IPS-11a (cell line): ENCODE data around the gene NOL6.
"Not testable (repeated sequence)": the region's sequence is repeated elsewhere in the genome, so short reads cannot be mapped to it uniquely, and the experiment has no call there.

Experiments
- H3K4me3 ChIP-seq: one replicate; pipeline ENCODE4 v1.5.1; 2013; ENCODE audit warnings: low read depth, low read length, control low read depth

Gene NOL6, protein sequence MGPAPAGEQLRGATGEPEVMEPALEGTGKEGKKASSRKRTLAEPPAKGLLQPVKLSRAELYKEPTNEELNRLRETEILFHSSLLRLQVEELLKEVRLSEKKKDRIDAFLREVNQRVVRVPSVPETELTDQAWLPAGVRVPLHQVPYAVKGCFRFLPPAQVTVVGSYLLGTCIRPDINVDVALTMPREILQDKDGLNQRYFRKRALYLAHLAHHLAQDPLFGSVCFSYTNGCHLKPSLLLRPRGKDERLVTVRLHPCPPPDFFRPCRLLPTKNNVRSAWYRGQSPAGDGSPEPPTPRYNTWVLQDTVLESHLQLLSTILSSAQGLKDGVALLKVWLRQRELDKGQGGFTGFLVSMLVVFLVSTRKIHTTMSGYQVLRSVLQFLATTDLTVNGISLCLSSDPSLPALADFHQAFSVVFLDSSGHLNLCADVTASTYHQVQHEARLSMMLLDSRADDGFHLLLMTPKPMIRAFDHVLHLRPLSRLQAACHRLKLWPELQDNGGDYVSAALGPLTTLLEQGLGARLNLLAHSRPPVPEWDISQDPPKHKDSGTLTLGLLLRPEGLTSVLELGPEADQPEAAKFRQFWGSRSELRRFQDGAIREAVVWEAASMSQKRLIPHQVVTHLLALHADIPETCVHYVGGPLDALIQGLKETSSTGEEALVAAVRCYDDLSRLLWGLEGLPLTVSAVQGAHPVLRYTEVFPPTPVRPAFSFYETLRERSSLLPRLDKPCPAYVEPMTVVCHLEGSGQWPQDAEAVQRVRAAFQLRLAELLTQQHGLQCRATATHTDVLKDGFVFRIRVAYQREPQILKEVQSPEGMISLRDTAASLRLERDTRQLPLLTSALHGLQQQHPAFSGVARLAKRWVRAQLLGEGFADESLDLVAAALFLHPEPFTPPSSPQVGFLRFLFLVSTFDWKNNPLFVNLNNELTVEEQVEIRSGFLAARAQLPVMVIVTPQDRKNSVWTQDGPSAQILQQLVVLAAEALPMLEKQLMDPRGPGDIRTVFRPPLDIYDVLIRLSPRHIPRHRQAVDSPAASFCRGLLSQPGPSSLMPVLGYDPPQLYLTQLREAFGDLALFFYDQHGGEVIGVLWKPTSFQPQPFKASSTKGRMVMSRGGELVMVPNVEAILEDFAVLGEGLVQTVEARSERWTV

DNA sequence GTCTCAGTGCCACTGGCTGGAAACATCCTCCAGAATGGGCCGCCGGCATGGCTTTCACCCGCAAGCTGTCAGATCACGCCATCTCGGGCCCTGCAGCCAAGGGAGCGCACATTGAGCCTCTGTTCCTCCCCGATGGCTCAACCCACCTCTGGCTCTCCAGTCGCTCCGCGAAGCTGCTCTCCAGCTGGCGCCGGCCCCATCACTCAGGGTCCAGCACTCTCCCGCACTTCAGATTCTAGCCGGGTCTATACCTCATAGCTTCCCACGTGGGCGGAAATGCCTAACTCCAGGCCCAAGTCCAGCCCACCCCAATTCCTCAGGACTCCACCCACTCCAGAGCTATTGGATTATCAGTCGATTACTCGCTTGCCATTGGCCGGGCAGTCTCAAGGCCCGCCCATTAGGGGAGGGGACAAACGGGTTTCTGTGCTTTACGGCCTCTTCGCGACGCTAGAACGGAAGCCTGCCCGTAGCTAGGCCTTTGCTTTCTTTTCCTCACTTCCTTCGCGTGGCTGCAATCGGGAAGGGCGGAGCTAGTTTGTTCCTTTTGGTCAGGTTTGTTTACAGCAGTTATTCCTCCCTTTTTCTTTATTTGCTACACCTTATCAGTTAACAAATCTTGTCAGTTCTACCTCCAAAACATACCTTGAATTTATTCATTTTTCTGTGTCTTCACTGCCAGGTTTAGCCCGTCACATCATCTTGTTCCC lies at the start of gene NOL6:
Gene NOL6, minus strand, starts transcription at position 282 of the 710 bp plus-strand sequence. Its CDS starts 82 bp downstream, at position 200.
- peak within 1 kb of the TSS; percentile 98 for H3K4me3 ChIP-seq

DNA sequence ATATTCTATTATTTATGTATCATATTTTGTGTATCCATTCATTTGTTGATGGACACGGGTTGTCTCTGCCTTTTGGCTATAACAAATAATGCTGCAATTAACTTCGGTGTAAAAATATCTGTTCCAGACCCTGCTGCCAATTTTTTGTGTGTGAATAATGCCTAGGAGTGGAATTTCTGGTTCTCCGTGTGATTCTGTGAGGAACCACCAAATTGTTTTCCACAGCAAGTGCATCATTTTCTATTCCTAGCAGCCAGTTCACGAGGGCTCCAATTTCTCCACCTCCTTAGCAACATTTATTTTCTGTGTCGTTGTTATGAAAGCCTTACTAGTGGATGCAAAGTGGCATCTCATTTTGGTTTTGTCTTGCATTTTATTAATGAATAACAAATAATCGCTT lies 48.1 kb upstream of the NOL6 start:
- H3K4me3 ChIP-seq = not testable (repeated sequence)

DNA sequence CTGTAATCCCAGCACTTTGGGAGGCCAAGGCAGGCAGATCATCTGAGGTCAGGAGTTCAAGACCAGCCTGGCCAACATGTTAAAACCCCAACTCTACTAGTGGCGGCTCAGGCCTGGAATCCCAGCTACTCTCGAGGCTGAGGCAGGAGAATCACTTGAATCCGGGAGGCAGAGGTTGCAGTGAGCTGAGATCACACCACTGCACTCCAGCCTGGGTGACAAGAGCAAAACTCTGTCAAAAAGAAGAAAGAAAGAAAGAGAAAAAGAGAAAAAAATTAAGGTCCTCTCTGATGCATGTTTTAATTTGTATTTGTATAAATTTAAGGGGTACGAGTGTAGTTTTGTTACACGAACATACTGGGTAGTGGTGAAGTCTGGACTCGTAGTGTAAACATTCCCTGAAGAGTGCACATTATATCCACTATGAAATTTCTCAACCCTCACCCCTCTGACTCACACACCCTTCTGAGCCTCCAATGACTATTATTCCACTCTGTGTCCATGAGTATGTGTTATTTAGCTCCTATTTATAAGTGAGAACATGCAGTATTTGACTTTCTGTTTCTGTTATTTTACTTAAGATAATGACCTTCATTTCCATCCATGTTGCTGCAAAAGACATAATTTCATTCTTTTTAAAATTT lies 44.3 kb upstream of the NOL6 start:
- not testable (repeated sequence) for H3K4me3 ChIP-seq

DNA sequence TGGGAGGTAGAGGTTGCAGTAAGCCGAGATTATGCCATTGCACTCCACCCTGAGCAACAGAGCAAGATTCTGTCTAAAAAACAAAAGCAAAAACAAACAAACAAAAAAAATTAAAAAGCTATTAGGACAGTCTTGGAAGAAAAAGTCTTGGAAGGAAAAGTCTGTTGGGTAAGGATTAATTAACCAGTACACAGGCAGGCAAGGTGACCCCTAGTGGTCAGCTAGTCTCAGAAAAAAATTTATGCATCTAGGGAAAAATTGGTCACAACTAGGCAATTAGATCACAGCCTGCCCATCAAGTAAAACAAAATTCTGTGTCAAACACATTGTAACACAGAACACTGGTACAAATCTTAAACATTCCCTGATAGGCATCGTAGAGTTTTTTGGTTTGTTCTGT lies 43.6 kb upstream of the NOL6 start:
- no peak overlapping the region for H3K4me3 ChIP-seq

DNA sequence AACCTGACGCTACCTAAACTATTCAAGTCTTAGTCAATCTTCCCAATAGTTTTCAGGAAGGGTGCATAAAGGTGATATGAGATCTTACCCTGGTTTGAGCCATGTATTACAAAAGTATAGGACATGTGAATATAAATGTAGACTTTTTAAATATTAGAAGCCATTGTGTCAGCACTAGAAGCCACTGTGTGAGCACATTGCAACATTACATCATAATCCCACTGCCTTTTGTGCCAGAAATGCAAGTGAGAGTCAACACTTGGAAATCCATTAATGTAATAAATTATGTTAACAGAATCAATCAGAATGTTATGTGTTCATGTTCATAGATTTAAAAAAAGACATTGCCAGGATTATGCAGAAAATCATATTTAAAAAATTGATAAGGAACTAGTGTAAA lies 42.7 kb upstream of the NOL6 start:
- H3K4me3 ChIP-seq = not testable (repeated sequence)

DNA sequence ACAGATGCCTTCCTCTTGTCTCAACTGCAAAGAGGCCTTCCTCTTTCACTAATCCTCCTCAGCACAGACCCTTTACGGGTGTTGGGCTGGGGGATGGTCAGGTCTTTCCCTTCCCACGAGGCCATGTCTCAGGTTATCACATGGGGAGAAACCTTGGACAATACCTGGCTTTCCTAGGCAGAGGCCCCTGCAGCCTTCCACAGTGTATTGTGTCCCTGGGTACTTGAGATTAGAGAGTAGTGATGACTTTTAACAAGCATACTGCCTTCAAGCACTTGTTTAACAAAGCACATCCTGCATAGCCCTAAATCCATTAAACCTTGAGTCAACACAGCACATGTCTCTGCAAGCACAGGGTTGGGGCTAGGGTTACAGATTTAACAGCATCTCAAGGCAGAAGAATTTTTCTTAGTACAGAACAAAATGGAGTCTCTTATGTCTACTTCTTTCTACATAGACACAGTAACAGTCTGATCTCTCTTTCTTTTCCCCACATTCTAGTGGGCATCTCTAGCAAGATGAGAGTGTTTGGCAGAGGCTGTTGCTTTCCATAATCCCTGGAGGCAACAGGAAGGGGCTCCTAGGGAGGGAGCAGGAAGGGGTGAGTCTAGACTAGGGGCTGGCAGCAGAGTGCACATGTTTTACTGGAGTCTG lies 41.7 kb upstream of the NOL6 start:
- H3K4me3 ChIP-seq = not testable (repeated sequence)

DNA sequence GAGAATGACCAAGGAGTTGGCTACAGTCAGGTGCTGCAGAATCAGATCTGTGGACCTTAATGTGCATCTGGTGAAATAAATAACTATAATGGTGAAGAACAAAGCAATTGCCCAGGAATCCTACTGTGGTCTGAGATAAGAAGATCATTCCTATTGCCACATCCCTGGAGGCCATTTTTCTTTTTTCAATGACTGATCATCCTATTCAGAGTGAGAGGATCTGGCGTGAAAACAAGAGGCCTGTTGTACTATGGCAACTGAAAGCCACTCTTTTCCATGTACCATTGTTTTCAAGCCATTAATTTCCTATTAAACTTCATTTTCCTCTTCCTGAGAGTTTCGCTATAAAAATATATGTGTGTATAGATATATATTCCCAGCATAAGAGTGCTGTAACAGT lies 38.8 kb upstream of the NOL6 start:
- not testable (repeated sequence) for H3K4me3 ChIP-seq

DNA sequence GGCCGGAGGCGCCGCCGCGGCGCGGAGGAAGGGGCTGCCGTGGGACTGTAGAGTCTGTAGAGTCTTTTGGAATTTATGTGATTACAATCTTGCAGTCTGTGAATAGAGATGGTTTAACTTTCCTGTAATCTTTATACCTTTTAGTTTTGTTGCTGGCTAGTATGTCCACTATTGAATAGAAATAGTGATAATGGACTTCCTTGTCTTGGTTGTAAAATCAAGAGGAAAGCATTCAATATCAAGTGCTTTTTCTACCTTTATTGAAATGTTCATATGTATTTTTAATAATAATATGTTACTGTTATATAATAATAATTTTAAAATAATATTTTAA lies 37.4 kb upstream of the NOL6 start:
- peak overlapping the region; percentile 49 for H3K4me3 ChIP-seq

DNA sequence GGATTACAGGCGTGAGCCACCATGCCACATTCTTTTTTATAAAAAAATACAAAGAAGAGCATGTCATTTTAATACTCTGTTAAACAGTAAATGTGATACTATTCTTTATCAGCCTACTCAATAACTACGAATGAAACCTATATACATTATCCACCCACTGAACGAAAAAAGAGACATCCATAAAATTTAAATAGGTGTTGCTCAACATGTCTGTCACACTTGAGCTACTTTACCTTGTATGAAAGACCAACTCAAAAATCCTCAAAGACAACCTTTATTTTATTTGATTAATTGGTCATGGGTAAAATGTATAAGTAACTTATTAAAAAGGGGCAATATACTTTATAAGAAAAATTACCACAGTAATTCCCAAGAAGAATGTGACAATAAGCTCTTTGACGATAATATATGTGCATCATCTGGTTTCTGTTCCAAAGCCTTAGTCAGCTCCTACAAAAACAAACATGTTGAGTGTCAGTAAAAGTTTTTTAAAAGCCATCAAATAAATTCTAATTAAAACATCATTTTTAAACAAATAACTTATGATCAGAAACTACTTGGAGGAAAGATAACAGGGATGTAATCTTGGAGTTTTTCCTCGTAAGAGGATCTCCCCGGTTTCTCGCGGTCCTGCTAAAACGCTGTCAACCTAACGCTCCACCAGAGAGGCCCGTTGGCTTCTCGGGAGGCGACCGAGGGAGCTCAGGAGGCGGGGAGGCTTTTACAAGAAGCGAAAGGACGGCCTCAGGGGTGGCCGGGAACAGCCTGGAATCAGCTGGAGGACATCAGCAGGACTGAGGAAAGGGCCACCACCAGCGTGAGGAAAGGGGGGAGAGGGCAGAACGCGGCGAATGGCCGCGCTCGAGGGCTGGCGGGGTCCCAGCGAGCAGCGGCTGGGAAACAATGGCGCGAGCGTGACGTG lies 36.8 kb upstream of the NOL6 start:
- peak overlapping the region; percentile 49 for H3K4me3 ChIP-seq

DNA sequence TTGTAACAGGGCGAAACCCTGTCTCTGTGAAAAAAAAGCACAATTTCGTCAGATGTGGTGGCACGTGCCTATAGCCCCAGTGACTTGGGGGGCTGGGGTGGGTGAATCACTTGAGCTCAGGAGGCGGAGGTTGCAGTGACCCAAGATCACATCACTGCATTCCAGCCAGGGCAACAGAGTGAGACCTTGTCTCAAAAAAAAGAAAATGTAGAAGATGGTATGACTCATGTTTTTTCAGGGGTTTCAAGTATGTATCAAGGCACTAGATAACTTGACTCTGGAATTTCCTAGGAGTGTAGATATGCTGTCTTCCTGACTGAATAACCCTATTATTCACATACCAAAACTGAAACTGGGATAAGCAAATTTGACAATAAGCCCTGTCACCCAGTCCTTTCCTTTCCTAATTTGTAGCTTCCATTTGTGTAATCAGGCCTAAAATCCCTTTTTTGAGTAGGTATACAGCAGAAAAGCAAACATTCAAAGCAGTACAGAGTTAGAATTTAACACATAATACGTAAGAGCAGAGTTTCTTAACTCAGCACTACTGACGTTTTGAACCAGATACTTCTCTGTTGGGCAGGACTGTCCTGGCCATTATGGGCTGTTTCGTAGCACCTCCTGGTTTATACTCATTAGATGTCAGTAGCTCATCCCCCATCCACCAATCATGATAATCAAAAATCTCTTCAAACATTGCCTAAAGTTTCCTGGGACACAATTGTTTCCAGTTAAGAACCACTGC lies 33.1 kb upstream of the NOL6 start:
- no peak overlapping the region for H3K4me3 ChIP-seq

DNA sequence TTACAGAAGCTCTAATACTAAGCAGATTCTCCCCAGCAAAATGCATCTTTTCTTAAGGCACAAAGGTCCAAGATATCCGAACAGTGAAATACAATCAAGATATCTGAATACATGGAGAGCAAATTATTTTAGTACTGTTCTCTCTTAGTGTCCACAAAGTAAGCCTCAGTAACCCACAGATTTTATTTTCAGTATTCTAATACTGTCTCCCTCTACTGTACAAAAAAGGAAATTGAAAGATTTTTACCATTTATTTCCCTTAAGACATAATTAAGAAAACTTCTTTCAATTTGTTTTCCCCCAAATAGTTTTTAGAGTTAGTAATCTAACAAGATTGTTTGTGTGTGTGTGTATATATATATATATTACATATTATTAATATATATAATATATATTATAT lies 24.7 kb upstream of the NOL6 start:
- H3K4me3 ChIP-seq = no peak overlapping the region

DNA sequence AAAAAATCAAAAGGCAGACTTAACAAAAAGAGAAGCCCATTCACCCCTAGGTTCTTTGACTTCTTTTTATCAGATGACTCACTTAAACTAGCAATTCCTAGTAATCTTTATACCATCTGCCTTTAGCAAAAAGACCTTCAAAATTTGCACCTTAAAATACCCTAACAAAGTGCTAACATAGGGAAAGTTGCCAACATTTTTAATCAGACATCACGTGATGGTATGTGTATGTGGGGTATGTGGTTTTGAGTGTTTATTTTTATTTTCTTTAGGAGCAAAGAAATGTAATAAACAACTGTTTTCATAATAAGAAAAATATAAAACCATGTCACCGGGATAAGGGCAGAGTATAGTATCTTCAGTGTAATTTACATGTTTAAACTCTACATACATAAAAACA lies 20.1 kb upstream of the NOL6 start:
- not testable (repeated sequence) for H3K4me3 ChIP-seq

DNA sequence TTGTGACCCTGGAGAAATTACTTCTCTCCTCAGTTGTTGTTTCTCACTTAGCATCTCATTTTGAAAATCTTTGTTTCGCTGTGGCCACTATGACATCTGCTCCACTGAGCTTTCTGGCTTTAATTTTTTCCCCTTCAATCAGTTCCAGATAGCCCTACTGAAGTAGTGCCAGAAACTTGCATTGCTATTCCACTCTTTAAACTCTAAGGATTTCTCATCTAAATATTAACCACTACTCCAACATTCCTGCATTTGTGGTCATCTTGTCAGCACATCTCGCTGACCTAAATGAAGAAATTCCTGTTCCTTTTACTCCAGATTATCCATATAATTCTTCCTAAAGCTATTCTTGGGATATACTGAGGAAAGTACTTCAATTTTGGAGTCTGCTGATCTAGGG lies 15.3 kb upstream of the NOL6 start:
- H3K4me3 ChIP-seq = no peak overlapping the region

DNA sequence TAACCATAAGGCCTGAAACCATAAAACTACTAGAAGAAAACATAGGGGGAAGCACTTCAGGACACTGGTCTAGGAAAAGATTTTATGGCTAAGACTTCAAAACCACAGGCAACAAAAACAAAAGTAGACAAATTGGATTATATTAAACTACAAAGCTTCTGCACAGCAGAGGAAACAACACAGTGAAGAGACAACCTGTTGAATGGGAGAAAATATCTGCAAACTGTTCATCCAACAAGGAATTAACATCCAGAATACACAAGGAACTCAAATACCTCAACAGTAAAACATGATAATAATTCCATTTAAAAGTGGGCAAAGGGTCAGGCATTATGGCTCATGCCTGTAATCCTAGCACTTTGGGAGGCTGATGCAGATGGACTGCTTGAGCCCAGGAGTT lies 11.6 kb upstream of the NOL6 start:
- H3K4me3 ChIP-seq = not testable (repeated sequence)

DNA sequence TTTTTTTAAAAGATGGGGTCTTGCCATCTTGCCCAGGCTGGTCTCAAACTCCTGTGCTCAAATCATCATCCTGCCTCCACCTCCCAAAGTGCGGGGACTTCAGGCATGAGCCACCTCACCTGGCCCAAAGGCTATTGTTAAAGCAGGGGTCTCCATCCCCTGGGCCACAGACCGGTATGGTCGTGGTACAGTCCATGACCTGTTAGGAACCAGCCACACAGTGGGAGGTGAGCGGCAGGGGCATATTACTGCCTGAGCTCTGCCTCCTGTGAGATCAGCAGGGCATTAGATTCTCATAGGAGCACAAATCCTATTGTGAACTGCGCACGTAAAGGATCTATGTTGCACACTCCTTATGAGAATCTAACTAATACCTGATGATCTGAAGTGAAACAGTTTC lies 7.3 kb upstream of the NOL6 start:
- H3K4me3 ChIP-seq = no peak overlapping the region

DNA sequence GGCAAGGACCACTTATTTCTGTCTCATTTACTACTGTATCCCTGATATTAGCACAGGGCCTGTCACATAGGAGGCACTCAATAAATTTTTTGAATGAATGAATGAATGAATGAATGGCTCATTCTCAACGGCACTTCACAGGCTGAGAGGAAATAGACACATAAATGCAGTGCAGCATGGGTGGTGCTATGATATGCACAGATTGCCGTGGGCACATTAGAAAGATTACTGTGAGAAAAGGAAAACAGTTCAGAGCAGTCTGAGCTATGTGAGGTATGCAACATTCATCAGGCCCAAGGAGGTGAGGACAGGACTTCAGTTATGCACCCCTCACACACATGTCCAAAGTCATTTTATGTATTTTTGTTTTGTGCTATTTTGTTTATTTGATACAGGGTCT lies 6.4 kb upstream of the NOL6 start:
- H3K4me3 ChIP-seq = no peak overlapping the region

DNA sequence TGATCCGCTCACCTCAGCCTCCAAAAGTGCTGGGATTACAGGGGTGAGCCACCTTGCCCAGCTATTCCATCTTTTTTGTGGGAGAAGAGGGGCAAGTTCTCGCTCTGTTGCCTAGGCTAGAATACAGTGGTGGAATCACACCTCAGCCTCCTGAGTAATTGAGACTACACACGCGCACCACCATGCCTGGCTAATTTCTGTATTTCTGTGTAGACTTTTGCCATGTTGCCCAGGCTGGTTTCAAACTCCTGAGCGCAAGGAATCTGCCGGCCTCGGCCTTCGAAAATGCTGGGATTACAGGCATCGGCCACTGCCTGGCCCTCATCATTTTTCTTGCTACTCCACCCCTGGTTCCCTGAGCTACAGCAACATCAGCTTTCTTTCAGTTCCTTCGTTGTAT lies 2.8 kb upstream of the NOL6 start:
- H3K4me3 ChIP-seq = no peak overlapping the region

DNA sequence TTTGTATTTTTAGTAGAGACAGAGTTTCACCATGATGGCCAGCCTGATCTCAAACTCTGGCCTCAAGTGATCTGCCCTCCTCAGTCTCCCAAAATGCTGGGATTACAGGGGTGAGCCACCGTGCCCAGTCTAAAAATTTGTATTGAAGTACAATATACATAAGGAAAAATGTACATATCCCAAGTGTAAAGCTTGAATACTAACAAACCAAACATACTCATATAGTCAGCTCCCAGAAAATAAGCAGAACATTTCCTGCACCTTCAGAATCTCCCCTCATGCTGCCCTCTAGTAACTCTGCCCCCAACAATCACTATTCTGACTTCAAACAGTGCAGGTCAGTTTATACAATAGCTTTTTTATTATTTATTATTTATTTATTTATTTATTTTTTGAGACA lies 1.6 kb upstream of the NOL6 start:
- no peak overlapping the region for H3K4me3 ChIP-seq
